Stomach (tissue), 9 donors: ENCODE measurements around the gene CMIP. TPM values are rescaled to one million over a fixed set of nuclear protein-coding genes. Genes with fewer than 3 reads are reported as not detected.
A peak's percentile ranks its signal among the peaks of the same experiment; 100 is the strongest.

Source experiments
- DNase-seq, 2 donors: peaks; one replicate each; pipeline versions ENCODE4 v3.0.0 to v3.0.0-alpha.2; 2013 to 2019
- H3K27ac ChIP-seq, 5 donors: fragments of 200-600 bp in 4 of 5; sonication (generic) in 4 of 5; one replicate each; pipeline ENCODE4 v1.5.1; 2013 to 2019; ENCODE audit warnings: mild to moderate bottlenecking in 1 of 5, moderate library complexity in 1 of 5
- H3K27me3 ChIP-seq, 3 donors: fragments of 200-600 bp; sonication (generic); one replicate each; pipeline ENCODE4 v1.5.1; 2017 to 2019; ENCODE audit warnings: mixed run types in 1 of 3
- H3K36me3 ChIP-seq, 4 donors: fragments of 200-600 bp; sonication (generic); 1 replicate in 3 of 4; 2 replicates in 1 of 4; pipeline ENCODE4 v1.5.1; 2016 to 2019
- H3K4me1 ChIP-seq, 4 donors: fragments of 200-600 bp; sonication (generic); one replicate each; pipeline ENCODE4 v1.5.1; 2016 to 2019
- H3K4me3 ChIP-seq, 4 donors: fragments of 200-600 bp; sonication (generic) in 3 of 4; one replicate each; pipeline ENCODE4 v1.5.1; 2016 to 2019; ENCODE audit warnings: mild to moderate bottlenecking in 1 of 4
- H3K9me3 ChIP-seq, 4 donors: fragments of 200-600 bp; sonication (generic); one replicate each; pipeline ENCODE4 v1.5.1; 2016 to 2019
- EP300 ChIP-seq: sonication (generic); formaldehyde crosslinking; IDR thresholded peaks from one replicate; pipeline ENCODE4 v1.6.1; 2017; ENCODE audit warnings: antibody characterized with exemption
- POLR2A ChIP-seq, 4 donors: fragments of 450-650 bp; IDR thresholded peaks; one replicate each; pipeline ENCODE4 v1.6.1; 2016; ENCODE audit warnings: antibody characterized with exemption in 4 of 4, control low read depth in 2 of 4, mild to moderate bottlenecking in 1 of 4, moderate library complexity in 1 of 4
- POLR2AphosphoS5 ChIP-seq, 3 donors: sonication (generic); formaldehyde crosslinking; IDR thresholded peaks; one replicate each; pipeline ENCODE4 v1.6.1; 2016; ENCODE audit warnings: antibody characterized with exemption in 3 of 3
- WGBS, 5 donors: extraction: QIAGEN DNeasy Blood & Tissue Kit in 3 of 5; methylation state at CpG; one replicate each; pipeline versions ENCODE4 v1.1.5 to v1.1.7; 2013 to 2018; 5-methylcytosine and 5-hydroxymethylcytosine counted together
- intact Hi-C: fragments of 100-400 bp; cut with DNase I; formaldehyde crosslinking; loops from one replicate; pipeline ENCODE4 v1.15.1; 2023; ENCODE audit warnings: low total_unique reads
- polyA plus RNA-seq, 3 donors: library from polyadenylated mRNA; stranded (reverse); fragments of 200-250 nt; gene quantifications; one replicate each; pipeline ENCODE4 v1.2.3, GENCODE V29; 2013
- total RNA-seq, 5 donors: library from RNA; depleted of rRNA; stranded (reverse); fragments of >200 nt; gene quantifications; one replicate each; pipeline versions ENCODE4 v1.1.0 to v1.2.3, GENCODE V29; 2014 to 2016
- TF ChIP-seq, protein P1 (sequence below), 7 experiments: fragments of 450-650 bp in 4 of 7; fragments of 200-600 bp in 3 of 7; sonication (generic) in 3 of 7; IDR thresholded peaks; one replicate each; pipeline ENCODE4 v1.5.1; 2016 to 2019; ENCODE audit warnings: antibody characterized with exemption in 7 of 7, control low read depth in 2 of 7, mild to moderate bottlenecking in 1 of 7
- donor health status: healthy with polysubstance abuse.
- donor health status: Bipolar disorder and iron deficiency.
- donor health status: healthy.

CMIP gene
- total and polyA plus RNA-seq, 8 donors = 11.1 to 71.0 (median 31.2) TPM

- WGBS, 5 donors = 89 to 98% (median 95%) methylated on average over 4 of the region's 4 CpGs
- TF ChIP-seq, protein P1, sequence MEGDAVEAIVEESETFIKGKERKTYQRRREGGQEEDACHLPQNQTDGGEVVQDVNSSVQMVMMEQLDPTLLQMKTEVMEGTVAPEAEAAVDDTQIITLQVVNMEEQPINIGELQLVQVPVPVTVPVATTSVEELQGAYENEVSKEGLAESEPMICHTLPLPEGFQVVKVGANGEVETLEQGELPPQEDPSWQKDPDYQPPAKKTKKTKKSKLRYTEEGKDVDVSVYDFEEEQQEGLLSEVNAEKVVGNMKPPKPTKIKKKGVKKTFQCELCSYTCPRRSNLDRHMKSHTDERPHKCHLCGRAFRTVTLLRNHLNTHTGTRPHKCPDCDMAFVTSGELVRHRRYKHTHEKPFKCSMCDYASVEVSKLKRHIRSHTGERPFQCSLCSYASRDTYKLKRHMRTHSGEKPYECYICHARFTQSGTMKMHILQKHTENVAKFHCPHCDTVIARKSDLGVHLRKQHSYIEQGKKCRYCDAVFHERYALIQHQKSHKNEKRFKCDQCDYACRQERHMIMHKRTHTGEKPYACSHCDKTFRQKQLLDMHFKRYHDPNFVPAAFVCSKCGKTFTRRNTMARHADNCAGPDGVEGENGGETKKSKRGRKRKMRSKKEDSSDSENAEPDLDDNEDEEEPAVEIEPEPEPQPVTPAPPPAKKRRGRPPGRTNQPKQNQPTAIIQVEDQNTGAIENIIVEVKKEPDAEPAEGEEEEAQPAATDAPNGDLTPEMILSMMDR (IDR thresholded peaks at IDR 0.05) = no peak
- no peak for TF ChIP-seq POLR2AphosphoS5 (IDR thresholded peaks at IDR 0.05)
- TF ChIP-seq POLR2A (IDR thresholded peaks at IDR 0.05) = no peak
- TF ChIP-seq EP300 = no peak
- H3K4me1 ChIP-seq = peaks cover 22 to 64% (median 45%) of the 10 kb centered on the region in 4 donors
- no peak overlapping the region for H3K4me3 ChIP-seq
- DNase-seq = no peak
- H3K27ac ChIP-seq = peak overlapping the region in 2 of 5 donors; percentile 15 to 70
- H3K27me3 ChIP-seq = no peaks in the 10 kb centered on the region
- intact Hi-C loops = loop anchor here (10.0 kb wide), 2 partner anchors 75 to 215 kb away; no protein-coding TSS in a partner anchor
- peaks cover 5 to 39% (median 29%) of the 10 kb centered on the region in 4 donors for H3K36me3 ChIP-seq
- H3K9me3 ChIP-seq = no peaks in the 10 kb centered on the region
Measured at GRCh38 chr16:81620029-81620428, 175.4 kb downstream of the CMIP start.

GRCh38 chr16:81620796-81621195, 176.2 kb downstream of the CMIP start:
- intact Hi-C loops = loop anchor here (10.0 kb wide), 2 partner anchors 74 to 216 kb away; no protein-coding TSS in a partner anchor
- Histone ChIP-seq H3K27me3 (no peaks in the 10 kb centered on the region), H3K9me3 (no peaks in the 10 kb centered on the region), H3K27ac (peak overlapping the region in 4 of 5 donors; percentile 15 to 61 (median 28)), H3K4me1 (peaks cover 30 to 67% (median 50%) of the 10 kb centered on the region in 4 donors), H3K36me3 (peaks cover 5 to 39% (median 29%) of the 10 kb centered on the region in 4 donors), H3K4me3 (no peak overlapping the region)
- 86 to 89% (median 86%) methylated on average over 8 to 9 of the region's 9 CpGs for WGBS, 5 donors
- DNase-seq = no peak
- no peak for TF ChIP-seq POLR2AphosphoS5 (IDR thresholded peaks at IDR 0.05)
- TF ChIP-seq EP300 = no peak
- TF ChIP-seq, protein P1 (IDR thresholded peaks at IDR 0.05) = no peak
- no peak for TF ChIP-seq POLR2A (IDR thresholded peaks at IDR 0.05)

DNA sequence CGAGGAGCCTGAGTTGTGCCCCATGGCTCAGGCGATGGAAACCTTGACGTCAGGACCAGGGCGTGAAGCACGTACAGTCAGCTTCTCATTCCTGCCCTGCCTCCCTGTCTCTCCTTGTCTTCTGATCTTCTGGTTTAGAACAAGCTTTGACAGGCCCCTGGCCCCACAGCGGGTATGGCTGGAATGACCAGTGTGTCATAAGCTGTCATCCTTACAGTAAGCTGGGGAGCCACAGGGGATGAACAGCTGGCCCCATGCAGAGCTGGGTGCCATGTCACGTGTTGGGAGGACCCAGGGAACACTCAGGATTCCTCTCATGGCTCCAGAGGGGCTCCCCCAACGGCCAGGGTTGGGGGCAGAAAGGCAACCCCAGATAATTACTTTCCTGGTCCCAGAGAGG, 176.9 kb downstream of the CMIP start:
- Histone ChIP-seq H3K4me3 (no peak overlapping the region), H3K9me3 (no peaks in the 10 kb centered on the region), H3K27ac (peak overlapping the region in 3 of 5 donors; percentile 36 to 61 (median 39)), H3K36me3 (peaks cover 5 to 39% (median 29%) of the 10 kb centered on the region in 4 donors), H3K4me1 (peaks cover 29 to 67% (median 49%) of the 10 kb centered on the region in 4 donors), H3K27me3 (no peaks in the 10 kb centered on the region)
- 77 to 88% (median 83%) methylated on average over 5 to 8 of the region's 8 CpGs for WGBS, 5 donors
- TF ChIP-seq POLR2A (IDR thresholded peaks at IDR 0.05) (no peak), EP300 (no peak), POLR2AphosphoS5 (IDR thresholded peaks at IDR 0.05) (no peak)
- TF ChIP-seq, protein P1 (IDR thresholded peaks at IDR 0.05) = no peak
- intact Hi-C loops = loop anchor here (10.0 kb wide), 2 partner anchors 73 to 217 kb away; no protein-coding TSS in a partner anchor
- no peak for DNase-seq

DNA sequence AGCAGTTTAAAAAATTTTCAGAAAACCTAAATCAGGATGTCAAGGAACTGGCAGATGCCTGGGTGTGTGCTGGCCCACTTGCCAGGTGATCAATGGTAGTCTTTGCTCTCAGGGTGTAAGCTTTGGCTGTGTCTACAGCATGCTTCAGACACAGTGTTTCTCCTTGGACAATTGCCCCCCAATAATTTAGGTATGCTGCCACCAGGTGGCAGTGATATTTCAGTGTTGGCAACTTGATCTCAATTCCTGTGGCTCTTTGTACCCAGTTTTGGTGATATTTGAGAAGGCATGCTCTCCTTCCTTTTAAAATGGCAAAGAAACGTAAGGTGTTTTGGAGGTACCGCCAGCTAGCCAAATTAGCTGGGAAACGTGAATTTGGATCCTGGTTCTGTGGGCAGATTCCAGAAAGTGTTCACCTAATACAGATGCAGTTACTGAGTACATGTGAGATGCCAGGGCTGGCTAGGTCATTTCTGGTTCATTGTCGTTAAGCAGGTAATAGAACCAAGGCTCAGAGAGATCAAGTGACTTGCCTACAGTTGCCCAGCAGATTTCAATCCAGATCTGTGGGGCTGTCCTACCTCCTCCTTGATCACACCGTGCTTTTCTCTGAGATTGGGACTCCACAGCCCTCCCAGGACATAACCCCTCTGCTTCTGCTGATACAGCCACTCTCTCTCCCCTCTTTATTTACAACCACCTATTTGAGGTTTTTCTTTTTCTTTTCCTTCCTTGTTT, 178.9 kb downstream of the CMIP start:
- peaks cover 5 to 35% (median 20%) of the 10 kb centered on the region in 4 donors for H3K36me3 ChIP-seq
- H3K9me3 ChIP-seq = no peaks in the 10 kb centered on the region
- DNase-seq = peak; percentile 57 to 75

More for the DNA sequence above, 178.9 kb downstream of the CMIP start:
- TF ChIP-seq POLR2A (IDR thresholded peaks at IDR 0.05) = no peak
- no peak for TF ChIP-seq EP300
- TF ChIP-seq, protein P1 (IDR thresholded peaks at IDR 0.05) = peak in 5 of 7 experiments; percentile 43 to 72 (median 57)
- peak in 1 of 3 donors; percentile 43 for TF ChIP-seq POLR2AphosphoS5 (IDR thresholded peaks at IDR 0.05)
- Histone ChIP-seq H3K27me3 (no peaks in the 10 kb centered on the region), H3K27ac (no peak overlapping the region), H3K4me1 (peaks cover 15 to 49% (median 31%) of the 10 kb centered on the region in 4 donors), H3K4me3 (no peak overlapping the region)
- WGBS, 5 donors = 61 to 73% (median 69%) methylated on average over 5 of the region's 5 CpGs
- intact Hi-C loops = loop anchor here (10.0 kb wide), 2 partner anchors 71 to 219 kb away; no protein-coding TSS in a partner anchor
